Esophagus mucosa (tissue), 1 donor: ENCODE measurements around the gene ATP6V0B. TPM values are rescaled to one million over a fixed set of nuclear protein-coding genes. Genes with fewer than 3 reads are reported as not detected.

Source experiments
- ATAC-seq: fragments of 200-7000 bp; cut with Tn5 transposase; one replicate; pipeline ENCODE4 v1.9.1; 2020
- total RNA-seq: library from RNA; stranded (reverse); gene quantifications from one replicate; pipeline ENCODE4 v1.2.4, GENCODE V29; 2023
- donor health status: DM: yes; HTN: yes; CAD: no.

ATP6V0B gene
- total RNA-seq, 1 donor from 2014 or later: 95.7 TPM

- ATAC-seq: no peak
Observed at GRCh38 chr1:44008259-44008658, 33.5 kb downstream of the ATP6V0B start.

- ATAC-seq: no peak
Observed at GRCh38 chr1:44010935-44011471, 36.2 kb downstream of the ATP6V0B start.

- ATAC-seq: no peak
Observed at GRCh38 chr1:44012404-44012803, 37.6 kb downstream of the ATP6V0B start.

GRCh38 chr1:44012941-44013609 is 38.3 kb downstream of the ATP6V0B start:
- no peak for ATAC-seq

GRCh38 chr1:44013949-44014348 is 39.2 kb downstream of the ATP6V0B start:
- peak; percentile 35 for ATAC-seq

GRCh38 chr1:44014365-44015104 is 39.8 kb downstream of the ATP6V0B start:
- peak; percentile 62 for ATAC-seq

- ATAC-seq: no peak
Observed at GRCh38 chr1:44015206-44015605, 40.4 kb downstream of the ATP6V0B start.

GRCh38 chr1:44016041-44016889 is 41.5 kb downstream of the ATP6V0B start:
- no peak for ATAC-seq

GRCh38 chr1:44016890-44017400 is 42.2 kb downstream of the ATP6V0B start:
- no peak for ATAC-seq

GRCh38 chr1:44019466-44019948 is 44.7 kb downstream of the ATP6V0B start:
- ATAC-seq: no peak

- ATAC-seq: peak; percentile 93
Observed at GRCh38 chr1:44020464-44020863, 45.7 kb downstream of the ATP6V0B start.

- ATAC-seq: no peak
Observed at GRCh38 chr1:44021156-44021555, 46.4 kb downstream of the ATP6V0B start.

- no peak for ATAC-seq
Observed at GRCh38 chr1:44021581-44022321, 47.0 kb downstream of the ATP6V0B start.

- no peak for ATAC-seq
Observed at GRCh38 chr1:44024031-44024902, 49.5 kb downstream of the ATP6V0B start.

- ATAC-seq: peak; percentile 24
Observed at GRCh38 chr1:44024903-44025525, 50.3 kb downstream of the ATP6V0B start.

GRCh38 chr1:44025816-44026215 is 51.1 kb downstream of the ATP6V0B start:
- peak; percentile 33 for ATAC-seq

GRCh38 chr1:44027320-44027719 is 52.6 kb downstream of the ATP6V0B start:
- ATAC-seq: no peak
